ENCODE data around the gene MYO1F.
"Not testable (repeated sequence)": the region's sequence is repeated elsewhere in the genome, so short reads cannot be mapped to it uniquely, and the experiment has no call there.

The MYO1F gene

DNA sequence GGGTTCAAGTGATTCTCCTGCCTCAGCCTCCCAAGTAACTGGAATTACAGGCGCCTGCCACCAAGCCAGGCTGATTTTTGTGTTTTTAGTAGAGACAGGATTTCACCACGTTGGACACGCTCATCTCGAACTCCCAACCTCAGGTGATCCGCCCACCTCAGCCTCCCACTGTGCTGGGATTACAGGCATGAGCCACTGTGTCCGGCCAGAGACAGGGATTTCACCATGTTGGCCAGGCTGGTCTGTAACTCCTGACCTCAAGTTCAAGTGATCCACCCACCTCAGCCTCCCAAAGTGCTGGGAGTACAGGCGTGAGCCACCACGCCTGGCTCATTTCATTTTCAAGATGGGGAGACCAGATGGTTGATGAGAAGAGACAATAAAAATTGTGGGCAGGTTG lies 12.4 kb downstream of the MYO1F start:
- not testable (repeated sequence) for DNase-seq (ENCODE audit: low read depth)

DNA sequence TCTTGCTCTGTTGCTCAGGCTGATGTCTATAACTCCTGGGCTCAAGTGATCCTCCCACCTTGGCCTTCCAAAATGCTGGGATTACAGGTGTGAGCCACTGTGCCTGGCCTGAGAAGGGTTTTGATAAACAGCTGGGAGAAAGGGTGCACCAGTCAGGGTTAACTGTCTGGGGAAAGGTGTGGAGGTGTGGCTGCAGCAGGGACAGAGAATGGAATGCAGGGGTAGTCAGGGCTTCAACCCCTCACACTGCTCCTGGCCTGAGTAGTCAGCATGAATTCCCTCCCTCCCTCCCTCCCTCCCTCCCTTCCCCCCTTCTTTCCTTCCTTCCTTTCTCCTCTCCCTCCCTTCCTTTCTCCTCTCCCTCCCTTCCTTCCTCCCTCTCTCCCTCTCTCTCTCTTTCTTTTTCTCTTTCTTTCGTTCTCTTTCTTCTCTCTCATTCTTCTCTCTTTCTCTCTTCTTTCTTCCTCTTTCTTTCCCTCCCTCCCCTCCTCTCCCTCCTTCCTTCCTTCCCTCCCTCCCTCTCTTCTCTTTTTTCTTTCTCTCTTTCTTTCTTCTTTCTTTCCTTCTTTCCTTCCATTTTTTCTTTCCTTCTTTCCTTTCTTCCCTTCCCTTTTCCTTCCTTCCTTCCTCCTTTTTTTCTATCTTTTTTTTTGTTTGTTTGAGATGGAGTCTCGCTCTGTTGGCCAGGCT lies 16.0 kb downstream of the MYO1F start:
- DNase-seq (ENCODE audit: low read depth), result no peak

DNA sequence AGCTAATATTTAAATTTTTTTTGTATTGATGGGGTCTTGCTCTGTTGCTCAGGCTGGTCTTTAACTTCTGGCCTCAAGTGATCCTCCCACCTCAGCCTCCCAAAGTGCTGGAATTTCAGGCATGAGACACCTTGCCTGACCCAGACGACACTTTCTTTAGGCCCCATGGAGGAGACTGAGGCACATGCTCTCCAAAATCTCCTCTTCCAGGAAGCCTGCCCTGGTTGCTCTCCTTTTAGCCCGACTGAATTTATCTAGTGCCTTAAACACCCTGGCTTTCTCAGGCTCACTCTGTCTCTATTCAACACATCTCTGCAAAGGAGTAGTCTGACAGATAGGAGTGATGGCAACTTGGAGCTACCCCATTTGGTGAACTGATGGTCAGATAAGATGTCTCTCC lies 18.9 kb downstream of the MYO1F start:
- DNase-seq (ENCODE audit: low read depth), result no peak

DNA sequence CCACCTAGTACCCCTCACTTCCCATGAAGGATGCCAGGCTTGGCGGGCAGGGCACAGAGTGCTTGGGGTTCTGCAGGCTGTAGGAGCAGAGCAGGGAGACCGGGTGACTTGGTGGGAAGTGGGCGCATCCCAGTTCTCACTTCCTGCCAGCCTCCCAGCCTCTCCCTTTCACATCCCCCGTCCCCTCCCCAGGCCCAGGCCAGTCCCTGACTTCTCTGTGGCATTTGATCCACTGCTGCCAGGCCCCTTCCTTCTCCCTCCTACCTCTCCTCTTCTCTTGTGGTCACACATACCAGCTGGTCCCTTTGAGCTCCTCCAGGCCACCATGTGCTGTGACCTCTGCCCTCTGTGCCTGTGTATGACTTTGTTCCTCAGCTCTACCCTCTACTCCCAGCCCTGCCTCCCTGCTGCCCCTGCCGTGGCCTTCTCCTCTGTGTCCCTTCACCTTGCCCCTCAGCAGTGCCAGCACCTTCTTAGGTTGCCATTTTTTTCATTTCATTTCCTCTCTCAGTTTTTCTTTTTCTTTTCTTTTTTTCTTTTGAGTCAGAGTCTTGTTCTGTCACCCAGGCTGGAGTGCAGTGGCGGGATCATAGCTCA lies 19.5 kb downstream of the MYO1F start:
- DNase-seq (ENCODE audit: low read depth), result no peak

DNA sequence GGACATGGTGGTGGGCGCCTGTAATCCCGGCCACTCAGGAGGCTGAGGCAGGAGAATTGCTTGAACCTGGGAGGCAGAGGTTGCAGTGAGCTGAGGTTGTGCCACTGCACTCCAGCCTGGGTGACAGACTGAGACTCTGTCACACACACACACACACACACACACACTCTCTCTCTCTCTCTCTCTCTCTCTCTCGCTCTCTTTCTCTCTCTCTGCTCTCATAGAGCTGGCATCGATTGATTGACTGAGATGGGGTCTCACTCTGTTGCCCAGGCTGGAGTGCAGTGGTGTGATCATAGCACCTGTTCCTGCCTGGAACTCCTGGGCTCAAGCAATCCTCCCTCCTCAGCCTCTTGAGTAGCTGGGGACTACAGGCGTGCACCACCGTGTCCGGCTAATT lies 23.5 kb downstream of the MYO1F start:
- not testable (repeated sequence) for DNase-seq (ENCODE audit: low read depth)

DNA sequence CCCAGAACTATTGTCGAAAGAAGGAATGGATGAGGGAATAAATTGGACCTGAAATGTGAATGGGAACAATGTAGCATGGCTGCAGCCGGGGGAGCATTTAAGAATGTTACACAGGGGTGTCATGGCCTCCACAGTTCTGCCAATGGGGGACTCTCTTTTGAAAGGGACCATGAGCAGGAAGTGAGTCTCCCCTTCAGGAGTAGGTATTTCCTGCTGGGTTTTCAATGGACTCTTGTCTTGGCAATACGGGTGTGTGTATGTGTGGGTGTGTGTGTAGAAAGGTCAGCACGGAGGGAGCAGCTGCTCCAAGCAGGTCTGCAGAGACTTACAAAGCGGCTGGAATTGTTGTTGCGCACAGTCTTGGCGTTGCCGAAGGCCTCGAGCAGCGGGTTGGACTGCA lies 24.4 kb downstream of the MYO1F start:
- DNase-seq (ENCODE audit: low read depth), result no peak

DNA sequence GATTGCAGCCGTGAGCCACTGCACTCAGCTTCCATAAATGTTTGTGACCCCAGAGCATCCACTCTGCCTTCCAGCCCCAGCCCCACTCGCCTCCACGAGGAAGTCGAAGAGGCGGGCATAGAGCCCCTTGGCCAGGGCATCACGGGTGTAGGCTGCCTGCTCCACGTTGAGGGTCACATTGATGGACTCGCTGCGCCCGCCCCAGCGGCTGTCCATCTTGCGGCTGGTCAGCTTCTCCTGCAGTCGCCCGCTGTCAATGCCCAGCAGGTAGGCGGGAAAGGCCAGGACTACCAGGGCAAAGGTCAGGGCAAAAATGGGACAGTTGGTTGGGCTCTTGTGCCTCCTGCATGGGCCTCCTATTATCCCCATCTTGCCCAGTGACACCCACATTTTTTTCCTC lies 27.2 kb downstream of the MYO1F start:
- no peak for DNase-seq (ENCODE audit: low read depth)

DNA sequence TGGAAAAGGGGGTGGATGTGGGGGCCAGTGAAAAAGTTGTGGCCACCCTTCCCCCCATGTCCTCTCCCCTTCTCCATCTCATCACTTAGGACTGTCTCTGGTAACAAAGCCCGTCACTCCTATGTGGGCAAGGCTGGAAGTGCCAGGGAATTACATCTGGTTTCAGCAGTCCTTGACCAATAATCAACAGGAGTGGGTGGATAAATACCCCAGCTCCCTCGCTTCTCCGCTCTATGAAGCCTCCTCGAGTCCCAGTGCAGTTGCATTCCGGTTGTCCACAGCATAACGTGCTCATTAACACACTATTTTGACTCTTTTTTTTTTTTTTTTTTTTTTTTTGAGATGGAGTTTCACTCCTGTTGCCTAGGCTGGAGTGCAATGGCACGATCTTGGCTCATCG lies 31.5 kb downstream of the MYO1F start:
- no peak for DNase-seq (ENCODE audit: low read depth)

DNA sequence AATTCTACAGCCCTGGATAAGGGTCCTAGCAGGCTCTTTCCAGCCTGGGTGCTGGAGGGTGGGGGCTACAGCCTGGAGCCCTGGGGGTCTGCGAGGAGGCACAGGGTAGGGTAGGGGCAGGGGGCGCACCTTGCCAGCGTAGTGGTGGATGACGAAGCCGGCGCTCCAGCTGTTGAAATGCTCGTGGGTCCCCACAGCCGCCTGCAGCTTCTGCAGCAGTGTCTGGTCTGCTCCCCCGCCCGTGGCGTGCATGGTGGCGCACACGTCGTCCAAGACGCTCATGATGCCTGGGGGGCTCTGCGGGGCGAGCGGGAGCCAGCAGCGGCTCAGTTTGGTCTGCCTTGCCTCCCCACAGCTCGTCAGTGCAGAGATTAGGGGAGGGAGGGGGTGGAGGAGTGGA lies 33.1 kb downstream of the MYO1F start:
- no peak for DNase-seq (ENCODE audit: low read depth)

DNA sequence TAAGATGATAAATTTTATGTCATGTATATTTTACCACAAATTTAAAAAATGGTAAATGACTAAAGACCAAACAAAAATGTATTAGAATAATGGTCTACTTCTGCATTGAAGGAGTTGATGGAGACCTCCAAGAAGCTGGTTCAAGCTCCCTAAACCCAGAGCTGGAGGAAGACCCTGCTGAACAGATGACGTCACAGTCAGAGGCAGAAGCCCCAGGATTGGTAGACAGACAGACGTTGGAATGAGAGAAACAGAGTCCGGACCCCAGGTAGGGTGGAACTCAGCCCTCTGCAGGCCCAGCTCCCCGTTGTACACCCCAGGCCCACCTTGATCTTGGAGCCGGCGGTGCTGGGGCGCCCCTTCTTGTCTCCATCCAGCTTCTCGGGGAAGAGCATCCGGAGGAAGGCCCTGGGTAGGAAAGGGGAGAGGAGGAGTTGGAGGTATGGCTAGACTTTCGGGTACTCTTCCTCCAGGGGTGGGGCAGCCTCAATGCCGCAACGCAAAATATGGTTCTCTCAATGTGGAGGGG lies 37.6 kb downstream of the MYO1F start:
- DNase-seq (ENCODE audit: low read depth), result no peak

DNA sequence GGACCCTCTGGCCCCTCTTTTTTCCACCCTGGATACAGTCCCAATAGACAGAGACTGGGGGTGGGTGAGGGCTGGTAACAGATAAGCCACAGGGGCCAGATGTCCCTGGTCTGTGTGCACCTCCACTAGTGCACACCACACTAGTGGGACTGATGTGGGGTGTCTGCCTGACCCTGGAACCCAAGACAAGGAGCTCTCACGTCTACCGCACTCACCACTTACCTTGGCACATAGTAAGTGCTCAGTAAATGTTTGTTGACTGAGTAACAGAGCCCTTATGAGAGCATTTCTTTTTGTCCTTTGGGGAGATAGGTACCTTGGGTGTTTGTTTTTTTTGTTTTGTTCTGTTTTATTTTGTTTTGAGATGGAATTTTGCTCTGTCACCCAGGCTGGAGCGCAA lies 40.1 kb downstream of the MYO1F start:
- DNase-seq (ENCODE audit: low read depth), result no peak

DNA sequence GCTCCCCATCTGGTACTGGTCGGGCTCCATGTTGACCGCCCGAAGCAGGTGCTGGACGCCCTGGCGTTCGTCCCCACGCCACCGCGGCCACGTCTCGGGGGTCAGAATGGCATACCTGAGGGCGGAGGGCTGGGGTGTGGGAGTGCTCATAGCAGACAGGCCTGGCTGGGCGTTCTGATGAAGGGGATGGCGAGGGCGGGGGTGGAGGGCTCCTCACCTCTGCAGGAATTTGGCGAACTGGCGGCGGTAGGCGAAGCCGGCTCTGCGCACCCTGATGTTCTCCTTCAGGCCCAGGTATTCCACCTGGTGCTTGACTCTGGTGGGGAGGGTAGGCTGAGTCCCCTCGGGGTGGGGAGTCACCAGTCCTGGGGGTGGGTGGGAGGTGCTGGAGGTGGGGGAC lies 41.0 kb downstream of the MYO1F start:
- no peak for DNase-seq (ENCODE audit: low read depth)

DNA sequence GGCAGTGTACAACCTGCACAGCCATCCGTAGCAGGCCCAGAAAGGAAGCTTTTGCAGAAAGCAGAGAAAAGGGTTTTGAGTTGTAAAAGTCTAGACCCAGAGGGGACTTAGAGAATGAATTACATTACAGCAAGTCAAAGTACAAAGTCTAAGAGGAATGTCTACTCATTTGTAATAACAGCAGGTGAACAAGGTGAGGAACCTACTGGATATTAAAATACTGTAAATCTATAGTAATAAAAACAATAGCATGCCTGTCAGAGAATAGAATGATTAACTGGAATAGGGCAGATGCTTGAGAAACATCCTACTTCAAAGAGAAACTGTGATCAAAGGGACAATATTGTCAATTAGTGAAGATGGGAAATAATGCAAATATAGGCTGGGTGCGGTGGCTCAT lies 45.0 kb downstream of the MYO1F start:
- no peak for DNase-seq (ENCODE audit: low read depth)

DNA sequence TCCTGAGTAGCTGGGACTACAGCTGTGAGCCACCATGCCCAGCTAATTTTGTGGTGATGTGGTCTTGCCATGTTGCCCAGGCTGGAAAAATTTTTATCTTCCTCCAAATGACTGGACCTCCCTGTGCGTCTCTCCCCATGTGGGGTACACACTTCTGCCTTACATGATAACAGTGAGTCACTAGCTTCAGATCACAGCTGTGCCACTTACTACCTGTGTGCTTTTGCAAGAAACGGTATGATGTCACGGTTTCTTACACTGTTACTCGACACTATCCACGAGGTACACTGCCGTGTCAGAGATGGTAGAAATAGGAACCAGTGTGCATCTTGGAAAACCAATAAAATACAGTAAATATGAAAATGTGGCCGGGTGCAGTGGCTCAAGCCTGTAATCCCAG lies 45.8 kb downstream of the MYO1F start:
- no peak for DNase-seq (ENCODE audit: low read depth)

DNA sequence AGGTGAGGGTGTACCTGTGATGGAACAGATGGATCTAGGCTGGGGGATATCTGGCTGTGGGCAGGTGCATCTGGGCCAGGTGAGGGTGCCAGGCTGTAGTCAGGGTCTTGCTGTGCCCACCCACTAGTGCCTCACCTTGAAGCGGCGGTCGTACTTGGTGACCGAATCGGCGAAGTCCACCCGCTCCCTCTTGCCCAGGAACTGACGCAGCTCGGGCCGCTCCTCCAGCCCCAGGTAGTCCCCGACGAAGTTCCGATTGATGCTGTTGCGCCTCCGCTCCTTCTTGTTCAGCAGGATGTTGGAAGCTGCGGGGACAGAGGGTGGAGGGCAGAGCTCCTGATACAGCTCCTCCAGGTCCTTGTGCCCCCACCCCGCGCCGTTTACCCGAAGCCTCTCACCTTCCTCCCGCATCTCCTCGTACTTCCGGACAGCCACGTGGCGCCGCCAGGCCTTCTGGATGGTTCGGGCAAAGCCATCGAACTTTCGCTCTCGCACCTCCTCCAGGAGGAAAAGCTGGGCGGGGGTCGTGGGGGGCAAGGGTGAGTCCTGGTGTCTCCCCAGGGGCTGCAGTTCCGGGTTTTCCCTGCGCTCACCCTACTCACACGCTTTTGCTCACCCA lies 47.1 kb downstream of the MYO1F start:
- no peak for DNase-seq (ENCODE audit: low read depth)

DNA sequence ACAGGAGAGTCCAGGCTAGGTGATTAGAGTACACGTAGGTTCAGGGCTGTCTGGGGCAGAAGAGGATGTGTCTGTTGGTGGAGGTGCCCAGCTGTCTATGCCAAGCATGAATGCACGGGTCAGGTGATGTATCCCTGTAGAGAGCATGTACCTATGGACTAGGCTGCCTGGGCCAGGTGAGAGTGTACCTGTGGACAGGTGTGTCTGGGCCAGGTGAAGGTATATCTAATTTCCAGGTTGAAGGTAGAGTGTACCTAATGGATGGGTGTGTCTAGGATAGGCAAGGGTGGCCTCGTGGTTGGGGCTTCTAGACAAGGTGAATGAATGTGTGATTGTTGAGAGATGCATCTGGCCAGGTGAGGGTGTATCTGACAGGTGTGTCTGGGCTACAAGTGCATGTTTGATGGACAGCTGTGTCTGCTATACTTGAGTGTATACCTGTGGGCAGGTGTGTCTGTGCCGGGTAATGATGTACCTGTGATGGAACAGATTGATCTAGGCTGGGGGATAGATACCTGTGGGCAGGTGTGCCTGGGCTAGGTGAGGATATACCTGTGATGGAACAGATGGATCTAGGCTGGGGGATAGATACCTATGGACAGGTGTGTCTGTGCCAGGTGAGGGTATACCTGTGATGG lies 47.8 kb downstream of the MYO1F start:
- no peak for DNase-seq (ENCODE audit: low read depth)

DNA sequence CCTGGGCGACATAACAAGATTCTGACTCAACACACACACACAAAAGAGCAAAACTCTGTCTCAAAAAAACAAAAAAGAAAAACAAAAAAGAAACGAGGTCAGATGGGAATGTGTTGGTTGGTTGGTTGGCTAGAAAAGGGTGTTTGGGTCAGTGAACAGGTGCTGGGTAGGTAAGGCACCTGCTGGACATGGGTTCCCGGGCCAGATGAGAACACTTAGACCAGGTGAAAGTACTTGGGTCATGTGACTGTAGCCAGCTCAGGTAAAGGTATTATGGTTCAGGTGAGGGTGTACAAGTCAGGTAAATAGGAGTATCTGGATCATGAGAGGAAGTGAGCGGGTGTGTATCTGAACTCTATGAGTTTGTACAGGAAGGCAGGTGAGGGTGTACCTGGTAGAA lies 48.7 kb downstream of the MYO1F start:
- no peak for DNase-seq (ENCODE audit: low read depth)

DNA sequence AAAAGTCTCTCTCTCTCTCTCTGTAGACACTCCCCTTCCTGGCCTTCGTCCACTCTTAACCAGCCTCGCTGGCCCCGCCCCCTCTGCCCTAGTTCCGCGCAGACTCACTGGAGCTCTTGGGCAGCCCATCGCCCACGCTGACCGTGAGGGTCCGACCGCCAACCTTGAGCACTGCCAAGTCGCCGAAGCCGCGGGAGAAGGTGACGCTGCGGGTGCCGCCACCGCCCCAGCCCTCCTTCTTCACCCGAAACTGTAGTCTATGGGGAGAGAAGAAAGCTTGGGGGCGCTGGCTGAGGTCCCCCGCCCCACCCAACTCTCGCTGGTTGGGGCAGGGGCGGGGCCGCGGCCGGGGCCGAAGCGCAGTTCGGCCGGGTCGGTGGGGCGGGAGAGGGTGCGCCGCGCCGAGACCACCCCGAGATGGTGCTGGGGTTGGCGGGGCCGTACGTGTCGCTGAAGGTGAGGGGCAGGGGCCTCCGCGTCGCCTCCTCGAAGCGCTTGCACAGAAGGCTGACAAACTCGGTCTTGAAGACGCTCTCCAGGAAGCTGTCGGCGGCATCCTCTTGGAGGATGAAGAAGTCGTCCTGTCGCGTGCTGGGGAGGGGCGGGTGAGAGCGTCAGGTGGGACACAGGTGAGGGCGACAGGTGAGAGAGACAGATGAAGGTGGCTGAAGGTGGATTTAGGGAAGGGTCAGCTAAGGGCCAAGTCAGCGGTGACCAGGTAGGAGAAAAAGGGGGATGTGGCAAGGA lies 50.7 kb downstream of the MYO1F start:
- DNase-seq (ENCODE audit: low read depth), result no peak

DNA sequence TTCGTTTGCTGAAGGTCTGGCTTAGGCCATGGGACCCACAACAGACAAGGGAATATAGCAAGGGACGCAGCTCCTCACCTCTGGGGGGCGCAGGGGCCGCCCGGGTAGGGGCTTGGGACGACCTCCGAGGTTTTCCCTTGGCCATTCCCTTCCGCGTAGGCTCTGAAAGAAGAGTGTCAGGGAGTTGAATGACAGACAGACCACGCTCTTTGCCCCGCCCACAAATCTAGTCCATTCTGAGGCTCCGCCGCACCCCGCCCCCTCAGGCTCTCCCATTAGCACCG lies 51.9 kb downstream of the MYO1F start:
- no peak for DNase-seq (ENCODE audit: low read depth)

DNA sequence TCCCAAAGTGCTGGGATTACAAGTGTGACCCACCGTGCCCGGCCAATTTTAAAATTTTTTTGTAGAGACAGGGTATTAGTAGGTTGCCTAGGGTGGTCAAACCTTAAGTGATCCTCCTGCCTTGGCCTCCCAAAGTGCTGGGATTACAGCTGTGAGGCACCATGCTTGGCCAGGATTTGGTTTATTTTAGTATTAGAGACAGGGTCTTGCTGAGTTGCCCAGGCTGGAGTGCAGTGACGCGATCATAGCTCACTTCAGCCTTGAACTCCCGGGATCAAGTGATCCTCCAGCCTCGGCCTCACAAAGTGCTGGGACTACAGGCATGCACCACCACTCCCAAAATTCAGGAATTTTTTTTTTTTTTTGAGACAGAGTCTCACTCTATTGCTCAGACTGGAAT lies 57.9 kb downstream of the MYO1F start:
- DNase-seq (ENCODE audit: low read depth), result no peak

DNA sequence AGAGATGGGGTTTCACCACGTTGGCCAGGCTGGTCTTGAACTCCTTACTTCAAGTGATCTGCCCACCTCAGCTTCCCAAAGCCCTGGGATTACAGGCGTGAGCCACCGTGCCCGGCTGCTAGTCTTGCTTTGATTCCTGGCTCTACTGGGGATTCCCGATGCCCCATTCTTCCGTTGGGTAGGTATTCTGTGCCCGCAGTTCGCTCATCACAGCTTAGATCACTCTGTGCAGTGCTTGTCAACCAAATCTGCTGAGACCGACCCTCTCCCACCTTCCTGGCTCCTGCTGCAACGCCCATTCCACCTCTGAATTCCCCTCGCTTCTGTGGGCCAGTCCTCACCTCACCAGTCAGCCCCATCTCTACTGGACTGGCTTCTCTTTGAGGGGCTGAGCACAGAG lies 58.7 kb downstream of the MYO1F start:
- no peak for DNase-seq (ENCODE audit: low read depth)

DNA sequence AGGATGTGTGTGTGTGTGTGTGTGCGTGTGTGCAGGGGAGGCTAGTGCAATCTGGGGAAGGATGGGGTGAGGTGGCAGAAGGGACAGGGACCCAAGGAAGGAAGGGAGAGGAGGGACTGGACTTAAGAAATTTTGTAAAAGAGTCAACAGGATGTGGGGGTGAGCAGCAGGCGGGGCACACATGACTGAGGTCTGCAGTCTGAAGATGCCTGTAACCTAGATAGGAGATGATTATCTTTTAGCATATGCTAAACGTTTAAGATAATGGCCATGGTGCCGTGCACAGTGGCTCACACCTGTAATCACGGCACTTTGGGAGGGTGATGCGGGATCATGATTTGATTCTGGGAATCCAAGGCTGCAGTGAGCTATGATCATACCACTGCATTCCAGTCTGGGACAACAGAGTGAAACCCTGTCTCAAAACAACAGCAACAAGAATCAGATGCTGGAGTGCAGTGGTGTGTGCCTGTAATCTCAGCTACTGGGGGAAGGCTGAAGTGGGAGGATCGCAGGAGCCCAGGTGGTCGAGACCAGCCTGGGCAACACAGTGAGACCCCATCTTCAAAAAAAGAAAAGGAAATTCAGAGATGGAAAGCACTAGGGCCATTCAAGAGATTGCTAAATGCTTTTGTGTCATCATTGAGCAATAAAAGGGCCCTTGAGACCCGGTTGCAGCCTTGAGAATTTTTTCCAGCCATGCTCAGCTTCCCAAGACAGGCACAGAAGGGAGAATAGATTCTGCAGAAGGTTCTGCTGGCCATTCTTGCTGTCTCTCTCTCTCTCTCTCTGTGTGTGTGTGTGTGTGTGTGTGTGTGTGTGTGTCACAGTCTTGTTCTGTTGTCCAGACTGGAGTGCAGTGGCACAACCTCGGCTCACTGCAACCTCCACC lies 59.4 kb downstream of the MYO1F start:
- DNase-seq (ENCODE audit: low read depth), result no peak

Measured in activated T-cell treated with anti-CD3 and anti-CD28 coated beads for 24 hours (primary cell).